Activated CD4-positive, alpha-beta T cell treated with anti-CD3 and anti-CD28 coated beads, Interleukin-2, amount 10 ng/mL, durations not matched to agents 7 days and 5 days (primary cell): Measurements from ENCODE around the gene ITPRID2. TPM values are rescaled to one million over a fixed set of nuclear protein-coding genes. Genes with fewer than 3 reads are reported as not detected.

Source experiments
- total RNA-seq, 2 experiments: library from RNA; stranded (reverse); gene quantifications; one replicate each; pipeline ENCODE4 v1.2.3, GENCODE V29; 2021

ITPRID2 gene
- total RNA-seq, 2 experiments from 2014 or later: 56.9 to 68.3 TPM

Other genes with a start within 250 kb of the ITPRID2 start
- gene CERKL, start 234.6 kb upstream of the ITPRID2 start, total RNA-seq: not detected
- not detected for gene NEUROD1, start 211.2 kb upstream of the ITPRID2 start, total RNA-seq
- gene PPP1R1C, start 94.1 kb downstream of the ITPRID2 start, total RNA-seq: not detected